ENCODE results near the gene TCF23.

The TCF23 gene

GRCh38 chr2:27136751-27137150, 12.1 kb upstream of the TCF23 start:
- Histone ChIP-seq H3K9me3 (ENCODE audit: control insufficient read depth in 5 of 5, low read length in 5 of 5) (no peaks in the 10 kb centered on the region), H3K4me1 (ENCODE audit: control insufficient read depth in 5 of 5, insufficient read depth in 5 of 5, low read length in 5 of 5) (peaks cover 0 to 24% (median 23%) of the 10 kb centered on the region in 5 donors), H3K36me3 (ENCODE audit: control insufficient read depth in 5 of 5, insufficient read depth in 5 of 5, low read length in 5 of 5) (peaks cover 0 to 13% (median 9%) of the 10 kb centered on the region in 5 donors), H3K27ac (ENCODE audit: low read depth, low read length) (no peak overlapping the region), H3K27me3 (ENCODE audit: control insufficient read depth in 5 of 5, insufficient read depth in 4 of 5, low read length in 5 of 5) (no peaks in the 10 kb centered on the region), H3K9ac (ENCODE audit: low read length in 5 of 5) (no peak overlapping the region), H3K4me3 (ENCODE audit: low read depth in 1 of 5, low read length in 5 of 5) (no peak overlapping the region)

DNA sequence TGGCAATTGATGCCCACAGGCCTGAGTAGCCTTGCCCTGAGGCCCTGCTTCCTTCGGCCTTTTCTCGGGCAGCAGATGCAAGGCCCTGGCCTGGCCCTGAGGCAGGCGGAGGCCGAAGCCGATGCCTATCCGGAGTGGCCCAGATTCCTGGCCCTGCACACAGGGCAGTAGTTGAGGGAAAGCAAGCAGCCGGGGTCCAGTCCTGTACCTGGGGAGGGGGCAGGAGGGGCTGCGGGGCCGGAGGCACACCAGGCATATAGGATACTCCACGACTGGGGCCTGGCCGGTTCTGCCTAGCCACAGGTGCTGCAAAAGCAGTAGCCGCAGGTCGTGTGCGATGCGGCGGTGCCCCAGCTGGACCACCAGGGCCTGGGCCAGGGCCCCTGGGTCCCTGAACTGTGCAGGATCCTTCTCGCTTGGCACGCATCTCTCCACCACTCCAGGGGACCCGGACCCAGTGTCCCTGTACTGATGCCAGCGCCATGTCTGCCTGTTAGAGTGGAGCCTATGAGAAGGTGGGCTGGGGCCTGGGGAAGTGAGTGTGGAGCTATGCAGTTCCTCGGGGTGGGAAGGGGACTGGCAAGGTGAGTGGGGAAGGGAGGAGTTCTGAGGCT, 11.4 kb upstream of the TCF23 start:
- H3K27me3 ChIP-seq (ENCODE audit: control insufficient read depth in 5 of 5, insufficient read depth in 4 of 5, low read length in 5 of 5), result no peaks in the 10 kb centered on the region
- no peak overlapping the region for H3K27ac ChIP-seq (ENCODE audit: low read depth, low read length)
- peaks cover 0 to 6% (median 3%) of the 10 kb centered on the region in 5 donors for H3K36me3 ChIP-seq (ENCODE audit: control insufficient read depth in 5 of 5, insufficient read depth in 5 of 5, low read length in 5 of 5)
- no peak overlapping the region for H3K4me3 ChIP-seq (ENCODE audit: low read depth in 1 of 5, low read length in 5 of 5)
- no peaks in the 10 kb centered on the region for H3K9me3 ChIP-seq (ENCODE audit: control insufficient read depth in 5 of 5, low read length in 5 of 5)
- no peak overlapping the region for H3K9ac ChIP-seq (ENCODE audit: low read length in 5 of 5)
- H3K4me1 ChIP-seq (ENCODE audit: control insufficient read depth in 5 of 5, insufficient read depth in 5 of 5, low read length in 5 of 5), result peaks cover 0 to 21% (median 18%) of the 10 kb centered on the region in 5 donors

GRCh38 chr2:27138111-27138510, 10.7 kb upstream of the TCF23 start:
- Histone ChIP-seq H3K9me3 (ENCODE audit: control insufficient read depth in 5 of 5, low read length in 5 of 5) (no peaks in the 10 kb centered on the region), H3K4me3 (ENCODE audit: low read depth in 1 of 5, low read length in 5 of 5) (no peak overlapping the region), H3K36me3 (ENCODE audit: control insufficient read depth in 5 of 5, insufficient read depth in 5 of 5, low read length in 5 of 5) (no peaks in the 10 kb centered on the region), H3K27ac (ENCODE audit: low read depth, low read length) (no peak overlapping the region), H3K9ac (ENCODE audit: low read length in 5 of 5) (no peak overlapping the region), H3K4me1 (ENCODE audit: control insufficient read depth in 5 of 5, insufficient read depth in 5 of 5, low read length in 5 of 5) (peaks cover 0 to 14% (median 11%) of the 10 kb centered on the region in 5 donors), H3K27me3 (ENCODE audit: control insufficient read depth in 5 of 5, insufficient read depth in 4 of 5, low read length in 5 of 5) (no peaks in the 10 kb centered on the region)

- Histone ChIP-seq H3K4me3 (ENCODE audit: low read depth in 1 of 5, low read length in 5 of 5) (no peak within 1 kb of the TSS), H3K9me3 (ENCODE audit: control insufficient read depth in 5 of 5, low read length in 5 of 5) (no peaks in the 10 kb centered on the region), H3K9ac (ENCODE audit: low read length in 5 of 5) (no peak within 1 kb of the TSS), H3K27ac (ENCODE audit: low read depth, low read length) (no peak within 1 kb of the TSS), H3K36me3 (ENCODE audit: control insufficient read depth in 5 of 5, insufficient read depth in 5 of 5, low read length in 5 of 5) (no peaks in the 10 kb centered on the region), H3K27me3 (ENCODE audit: control insufficient read depth in 5 of 5, insufficient read depth in 4 of 5, low read length in 5 of 5) (no peaks in the 10 kb centered on the region), H3K4me1 (ENCODE audit: control insufficient read depth in 5 of 5, insufficient read depth in 5 of 5, low read length in 5 of 5) (peaks cover 0 to 3% (median 2%) of the 10 kb centered on the region in 5 donors)
These were observed 9.5 kb upstream of the TCF23 start, which contains the start of gene PRR30 for GRCh38 chr2:27139310-27139709. Gene PRR30, minus strand, starts transcription at chr2:27139410. Its CDS starts 1,081 bp downstream, at chr2:27138329.

DNA sequence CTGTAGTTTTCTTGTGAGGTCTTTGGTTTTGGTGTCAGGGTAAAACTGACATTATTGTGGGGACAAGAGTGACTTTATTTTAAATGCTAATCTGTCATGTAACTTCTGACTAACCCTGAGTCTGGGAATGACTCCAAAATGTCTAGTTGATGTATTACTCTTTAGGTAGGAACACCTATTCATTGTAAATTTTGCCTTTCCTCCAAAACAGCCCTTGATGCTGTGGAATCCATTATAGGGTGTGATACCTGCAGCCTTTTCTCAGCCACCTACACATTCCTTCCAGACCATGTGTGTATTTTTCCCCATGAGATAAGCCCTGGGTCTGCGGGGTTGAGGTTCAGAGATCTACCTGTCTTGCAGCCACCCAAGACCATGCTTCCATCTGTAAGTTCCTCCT, 5.5 kb upstream of the TCF23 start:
- Histone ChIP-seq H3K9me3 (ENCODE audit: control insufficient read depth in 5 of 5, low read length in 5 of 5) (no peaks in the 10 kb centered on the region), H3K4me3 (ENCODE audit: low read depth in 1 of 5, low read length in 5 of 5) (no peak overlapping the region), H3K36me3 (ENCODE audit: control insufficient read depth in 5 of 5, insufficient read depth in 5 of 5, low read length in 5 of 5) (no peaks in the 10 kb centered on the region), H3K27me3 (ENCODE audit: control insufficient read depth in 5 of 5, insufficient read depth in 4 of 5, low read length in 5 of 5) (no peaks in the 10 kb centered on the region), H3K4me1 (ENCODE audit: control insufficient read depth in 5 of 5, insufficient read depth in 5 of 5, low read length in 5 of 5) (no peaks in the 10 kb centered on the region), H3K9ac (ENCODE audit: low read length in 5 of 5) (no peak overlapping the region), H3K27ac (ENCODE audit: low read depth, low read length) (no peak overlapping the region)

- no peak overlapping the region for H3K4me3 ChIP-seq (ENCODE audit: low read depth in 1 of 5, low read length in 5 of 5)
- no peak overlapping the region for H3K27ac ChIP-seq (ENCODE audit: low read depth, low read length)
- H3K9me3 ChIP-seq (ENCODE audit: control insufficient read depth in 5 of 5, low read length in 5 of 5), result no peaks in the 10 kb centered on the region
- peaks cover 0 to 5% (median 0%) of the 10 kb centered on the region in 5 donors for H3K27me3 ChIP-seq (ENCODE audit: control insufficient read depth in 5 of 5, insufficient read depth in 4 of 5, low read length in 5 of 5)
- H3K4me1 ChIP-seq (ENCODE audit: control insufficient read depth in 5 of 5, insufficient read depth in 5 of 5, low read length in 5 of 5), result peaks cover 0 to 8% (median 6%) of the 10 kb centered on the region in 5 donors
- no peaks in the 10 kb centered on the region for H3K36me3 ChIP-seq (ENCODE audit: control insufficient read depth in 5 of 5, insufficient read depth in 5 of 5, low read length in 5 of 5)
- no peak overlapping the region for H3K9ac ChIP-seq (ENCODE audit: low read length in 5 of 5)
These were observed 3.1 kb upstream of the TCF23 start for GRCh38 chr2:27145682-27146081.

GRCh38 chr2:27147935-27148334, 869 bp upstream of the TCF23 start:
- Histone ChIP-seq H3K27me3 (ENCODE audit: control insufficient read depth in 5 of 5, insufficient read depth in 4 of 5, low read length in 5 of 5) (peaks cover 0 to 5% (median 0%) of the 10 kb centered on the region in 5 donors), H3K9ac (ENCODE audit: low read length in 5 of 5) (no peak overlapping the region), H3K4me1 (ENCODE audit: control insufficient read depth in 5 of 5, insufficient read depth in 5 of 5, low read length in 5 of 5) (peaks cover 0 to 8% (median 6%) of the 10 kb centered on the region in 5 donors), H3K27ac (ENCODE audit: low read depth, low read length) (no peak overlapping the region), H3K9me3 (ENCODE audit: control insufficient read depth in 5 of 5, low read length in 5 of 5) (no peaks in the 10 kb centered on the region), H3K4me3 (ENCODE audit: low read depth in 1 of 5, low read length in 5 of 5) (no peak overlapping the region), H3K36me3 (ENCODE audit: control insufficient read depth in 5 of 5, insufficient read depth in 5 of 5, low read length in 5 of 5) (no peaks in the 10 kb centered on the region)

DNA sequence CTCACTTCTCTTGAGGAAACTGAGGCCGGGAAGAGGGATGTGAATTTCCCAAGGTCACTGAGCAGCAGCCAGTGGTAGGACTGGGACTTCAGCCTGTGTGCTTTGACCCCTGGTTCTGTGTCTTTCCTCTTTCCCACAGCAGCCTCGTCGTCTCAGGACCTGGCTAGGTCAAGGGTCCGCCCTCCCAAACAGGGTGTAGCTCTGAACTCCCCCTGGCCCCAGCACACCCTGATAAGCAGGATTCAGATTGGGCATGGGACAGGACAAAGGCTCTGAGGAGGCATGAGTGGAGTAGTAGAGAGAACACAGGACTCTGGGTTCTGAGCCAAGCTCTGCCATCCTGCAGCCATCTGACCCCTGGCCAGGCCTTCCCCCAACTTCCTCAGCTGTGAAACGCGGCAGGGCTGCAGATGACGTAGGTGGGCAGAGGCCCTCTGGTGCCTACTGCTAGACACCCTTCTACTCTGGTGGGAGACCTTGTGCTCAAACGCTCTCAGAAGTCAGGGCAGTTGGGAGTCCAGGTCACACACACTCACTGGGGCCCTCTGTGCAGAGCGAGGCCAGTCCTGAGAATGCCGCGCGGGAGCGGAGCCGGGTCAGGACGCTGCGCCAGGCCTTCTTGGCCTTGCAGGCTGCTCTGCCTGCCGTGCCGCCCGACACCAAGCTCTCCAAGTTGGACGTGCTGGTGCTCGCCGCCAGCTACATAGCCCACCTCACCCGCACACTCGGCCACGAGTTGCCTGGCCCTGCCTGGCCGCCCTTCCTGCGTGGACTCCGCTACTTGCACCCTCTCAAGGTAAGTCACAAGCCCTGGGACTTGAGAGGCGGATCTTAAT, 984 bp downstream of the TCF23 start:
- Histone ChIP-seq H3K27ac (ENCODE audit: low read depth, low read length) (no peak overlapping the region), H3K36me3 (ENCODE audit: control insufficient read depth in 5 of 5, insufficient read depth in 5 of 5, low read length in 5 of 5) (no peaks in the 10 kb centered on the region), H3K27me3 (ENCODE audit: control insufficient read depth in 5 of 5, insufficient read depth in 4 of 5, low read length in 5 of 5) (peaks cover 0 to 5% (median 0%) of the 10 kb centered on the region in 5 donors), H3K4me3 (ENCODE audit: low read depth in 1 of 5, low read length in 5 of 5) (no peak overlapping the region), H3K9me3 (ENCODE audit: control insufficient read depth in 5 of 5, low read length in 5 of 5) (no peaks in the 10 kb centered on the region), H3K4me1 (ENCODE audit: control insufficient read depth in 5 of 5, insufficient read depth in 5 of 5, low read length in 5 of 5) (peaks cover 0 to 11% (median 6%) of the 10 kb centered on the region in 5 donors), H3K9ac (ENCODE audit: low read length in 5 of 5) (no peak overlapping the region)

- Histone ChIP-seq H3K4me1 (ENCODE audit: control insufficient read depth in 5 of 5, insufficient read depth in 5 of 5, low read length in 5 of 5) (peaks cover 0 to 11% (median 6%) of the 10 kb centered on the region in 5 donors), H3K36me3 (ENCODE audit: control insufficient read depth in 5 of 5, insufficient read depth in 5 of 5, low read length in 5 of 5) (no peaks in the 10 kb centered on the region), H3K9ac (ENCODE audit: low read length in 5 of 5) (no peak overlapping the region), H3K27me3 (ENCODE audit: control insufficient read depth in 5 of 5, insufficient read depth in 4 of 5, low read length in 5 of 5) (peaks cover 0 to 5% (median 0%) of the 10 kb centered on the region in 5 donors), H3K27ac (ENCODE audit: low read depth, low read length) (no peak overlapping the region), H3K4me3 (ENCODE audit: low read depth in 1 of 5, low read length in 5 of 5) (no peak overlapping the region), H3K9me3 (ENCODE audit: control insufficient read depth in 5 of 5, low read length in 5 of 5) (no peaks in the 10 kb centered on the region)
These were observed 1.9 kb downstream of the TCF23 start for GRCh38 chr2:27150639-27151230.

Measured in subcutaneous abdominal adipose tissue (tissue), 5 donors.